ENCODE data around the gene DMRT1.

Gene DMRT1

DNA sequence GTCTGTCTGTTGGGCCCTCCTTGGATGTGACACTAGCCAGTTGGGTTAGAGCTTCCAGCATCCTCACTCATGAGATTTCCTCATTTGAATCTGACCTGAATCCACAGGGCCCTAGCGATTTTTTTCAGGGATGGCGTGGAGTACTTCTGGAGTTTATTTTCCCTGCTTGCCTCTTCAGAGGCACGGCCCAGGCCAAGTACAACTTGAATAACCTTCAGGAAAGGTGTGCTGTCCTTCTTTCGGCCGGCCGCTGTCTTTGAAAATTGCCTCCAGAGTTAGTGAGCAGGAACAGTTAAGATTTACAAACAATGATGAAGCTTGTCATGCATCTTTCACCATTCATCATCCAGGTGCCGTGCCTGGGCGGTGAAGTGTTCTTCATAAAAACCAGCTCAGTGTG is 85.5 kb downstream of the DMRT1 start:
- DNase-seq = no peak

- no peak for DNase-seq
Observed at GRCh38 chr9:928363-929042, 87.0 kb downstream of the DMRT1 start.

DNA sequence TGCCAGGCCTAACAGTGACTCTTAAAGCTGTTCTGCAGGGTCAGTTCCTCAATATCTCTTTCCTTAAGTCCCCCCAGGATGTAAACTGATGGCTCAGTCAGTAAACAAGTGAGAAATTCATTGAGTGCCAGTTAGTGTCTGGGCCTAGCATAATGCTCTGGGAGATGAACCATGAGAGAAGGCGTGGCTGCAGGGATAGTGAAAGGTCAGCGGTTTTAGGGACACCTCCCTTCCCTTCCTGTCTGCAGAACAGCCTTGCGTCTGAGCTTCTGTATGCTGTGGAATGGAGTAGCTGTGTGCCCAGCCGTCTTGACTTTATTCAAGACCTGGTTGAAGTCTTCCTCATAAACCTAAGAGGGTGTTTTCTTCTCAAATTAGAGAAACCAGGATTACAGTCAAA is 88.2 kb downstream of the DMRT1 start:
- no peak for DNase-seq

DNA sequence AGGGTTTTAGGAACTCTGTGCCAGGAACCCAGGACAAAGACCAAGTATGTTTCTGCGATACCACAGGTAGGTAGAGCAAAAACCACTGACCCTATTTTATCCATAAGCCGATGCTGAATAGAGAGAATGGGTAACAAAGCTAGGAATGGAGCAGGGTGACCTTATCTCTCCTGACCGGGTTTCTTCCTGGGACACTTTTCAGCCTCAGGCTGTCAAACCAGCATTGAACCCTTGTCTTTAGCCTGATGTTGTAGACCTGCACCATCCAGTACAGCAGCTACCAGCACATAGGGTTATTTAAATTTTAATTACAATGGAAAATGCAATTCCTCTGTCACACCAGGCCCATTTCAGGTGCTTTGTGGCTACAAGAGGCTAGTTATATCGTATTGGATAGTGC is 91.9 kb downstream of the DMRT1 start:
- DNase-seq = no peak

DNA sequence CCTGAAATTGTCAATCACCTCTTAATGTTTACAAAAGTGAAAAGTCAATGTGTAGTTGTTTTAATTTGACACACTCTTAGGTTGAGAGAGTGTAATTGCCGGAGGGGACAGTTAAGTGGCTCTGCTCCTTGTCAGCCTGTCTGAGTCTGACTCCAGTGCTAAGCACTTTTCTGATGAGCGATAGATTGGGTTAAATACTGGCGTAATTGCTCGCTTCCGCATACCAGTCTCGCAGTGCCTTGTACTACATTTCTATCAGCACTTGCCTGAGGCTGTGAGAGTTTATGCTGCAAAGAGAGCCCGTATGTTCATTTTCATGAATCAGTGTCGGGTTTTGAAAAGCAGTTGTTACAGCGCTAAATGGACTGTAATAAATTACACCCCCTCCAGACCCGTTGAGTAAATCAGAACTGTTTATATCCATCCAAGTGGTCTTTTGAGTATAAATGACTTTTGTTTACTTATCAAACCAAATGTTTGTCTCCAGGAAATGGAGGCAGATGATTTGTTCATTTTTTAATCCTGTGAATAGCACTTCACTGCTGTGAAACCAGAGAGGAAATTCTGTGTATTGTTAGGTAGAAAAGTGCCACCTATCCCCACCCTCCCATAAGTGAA is 94.0 kb downstream of the DMRT1 start:
- DNase-seq = peak; percentile 39

GRCh38 chr9:942805-943580 is 101.5 kb downstream of the DMRT1 start:
- no peak for DNase-seq

DNA sequence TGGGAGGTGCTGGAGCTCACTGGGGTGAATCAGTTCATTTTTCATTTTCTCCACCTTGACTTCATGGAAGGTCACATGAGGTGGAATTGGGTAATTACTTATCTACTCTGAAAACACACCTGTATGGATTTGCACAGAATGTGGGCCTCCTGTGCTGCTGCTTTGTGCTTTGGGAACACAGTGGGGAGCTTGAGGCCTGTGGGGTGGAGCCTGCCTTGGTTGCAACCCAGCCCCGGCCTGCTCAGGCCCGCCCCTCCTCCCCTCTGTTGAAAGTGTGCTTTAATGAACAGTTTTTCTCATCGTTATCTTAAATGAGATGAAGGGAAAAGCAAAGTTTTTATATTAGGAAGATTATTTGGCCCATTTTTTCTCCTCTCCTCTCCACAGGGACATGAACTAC is 106.5 kb downstream of the DMRT1 start:
- DNase-seq = no peak

DNA sequence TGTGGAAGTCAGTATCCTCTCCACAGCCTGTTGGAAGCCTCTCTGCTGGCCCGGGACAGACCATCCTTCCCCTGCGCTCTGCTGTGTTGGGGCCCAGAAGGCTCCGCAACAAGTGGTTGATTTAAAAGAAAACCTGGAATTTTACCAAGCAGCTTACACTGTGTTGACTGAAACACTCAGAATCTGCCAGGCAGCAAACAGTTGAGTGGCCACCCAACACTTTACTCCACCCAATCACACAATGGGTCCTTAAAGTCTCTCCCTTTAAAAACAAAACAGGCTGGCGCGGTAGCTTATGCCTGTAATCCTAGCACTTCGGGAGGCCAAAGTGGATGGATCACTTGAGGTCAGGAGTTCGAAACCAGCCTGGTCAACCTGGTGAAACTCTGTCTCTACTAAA is 107.0 kb downstream of the DMRT1 start:
- no peak for DNase-seq

- no peak for DNase-seq
Observed at GRCh38 chr9:950139-950538, 108.6 kb downstream of the DMRT1 start.

DNA sequence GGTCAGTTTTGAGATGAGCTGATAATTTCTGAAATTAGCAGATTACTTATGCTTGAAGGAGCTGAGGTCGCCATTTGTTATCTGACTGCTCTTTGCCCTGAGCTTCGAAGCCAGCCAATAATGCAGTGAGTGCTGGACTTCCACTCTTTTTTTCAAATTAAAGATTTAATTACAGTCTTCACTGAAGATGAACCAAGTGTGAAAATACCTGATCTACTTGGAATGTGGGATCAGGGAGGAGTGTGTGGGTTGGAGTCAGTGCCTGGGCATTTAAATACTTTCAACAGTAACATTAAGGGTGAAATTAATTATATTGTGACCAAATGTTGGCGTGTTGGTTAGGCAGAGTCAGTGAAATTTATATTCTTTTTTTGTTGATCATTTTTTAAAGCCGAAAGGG is 111.0 kb downstream of the DMRT1 start:
- DNase-seq = no peak

- DNase-seq = no peak
Observed at GRCh38 chr9:959105-959504, 117.6 kb downstream of the DMRT1 start.

DNA sequence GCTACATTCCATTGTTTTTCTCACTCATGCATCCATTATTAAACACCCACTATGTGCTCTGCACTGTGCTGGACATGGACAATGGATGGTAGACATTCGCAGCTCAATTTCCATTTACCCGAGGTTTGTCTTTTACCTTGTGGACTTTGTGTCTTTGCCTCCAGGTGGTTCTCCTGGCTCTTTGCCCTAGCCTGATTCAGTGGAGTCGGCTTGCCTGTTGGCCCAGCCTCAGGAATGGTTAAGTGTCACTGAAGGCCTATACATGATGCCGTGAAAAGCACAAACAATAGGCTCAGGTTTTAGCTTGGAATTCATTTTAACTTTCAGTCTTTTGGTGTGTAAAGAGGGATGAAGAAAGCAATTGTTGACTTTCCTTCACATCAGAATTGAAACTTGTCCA is 118.4 kb downstream of the DMRT1 start:
- no peak for DNase-seq

DNA sequence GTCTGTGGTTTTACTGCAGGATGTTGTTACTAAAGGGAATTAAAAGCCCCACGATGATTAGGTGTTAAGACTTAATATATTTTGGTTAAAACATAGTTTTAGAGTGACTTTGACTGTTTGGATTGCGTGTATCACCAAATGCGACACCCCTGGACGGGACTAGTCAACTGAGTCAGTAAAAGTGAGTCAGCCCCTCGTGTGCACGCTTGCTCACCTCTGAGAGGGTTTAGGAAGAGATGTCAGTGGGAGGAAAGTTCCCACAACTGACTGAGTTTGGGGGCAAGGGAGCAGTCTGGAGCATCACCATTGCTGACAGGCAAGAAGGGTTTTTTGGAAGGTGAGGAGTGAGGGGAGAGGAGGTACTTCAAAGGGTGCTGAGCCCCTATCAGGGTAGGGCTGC is 120.5 kb downstream of the DMRT1 start:
- peak; percentile 35 for DNase-seq

DNA sequence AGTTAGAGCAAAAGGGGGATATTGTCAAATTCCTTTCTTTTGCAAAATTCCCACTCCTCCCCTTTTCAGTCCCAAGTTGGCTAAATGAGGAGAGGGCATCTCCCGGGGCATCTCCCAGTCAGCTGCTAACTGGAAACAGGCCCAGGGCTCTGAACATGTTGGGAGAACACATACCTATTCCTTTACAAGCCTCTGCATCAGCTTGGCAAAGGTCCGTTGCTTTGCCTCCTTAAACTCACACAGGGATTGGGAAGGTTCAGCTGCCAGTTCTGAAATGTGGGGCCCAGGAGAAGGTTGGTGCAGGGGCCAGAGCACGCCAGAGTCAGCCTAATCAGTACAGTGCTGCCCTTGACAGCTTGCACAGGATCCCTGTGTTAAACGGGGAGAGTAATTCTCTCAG is 124.0 kb downstream of the DMRT1 start:
- DNase-seq = no peak

- DNase-seq = no peak
Observed at GRCh38 chr9:966870-967269, 125.4 kb downstream of the DMRT1 start.

DNA sequence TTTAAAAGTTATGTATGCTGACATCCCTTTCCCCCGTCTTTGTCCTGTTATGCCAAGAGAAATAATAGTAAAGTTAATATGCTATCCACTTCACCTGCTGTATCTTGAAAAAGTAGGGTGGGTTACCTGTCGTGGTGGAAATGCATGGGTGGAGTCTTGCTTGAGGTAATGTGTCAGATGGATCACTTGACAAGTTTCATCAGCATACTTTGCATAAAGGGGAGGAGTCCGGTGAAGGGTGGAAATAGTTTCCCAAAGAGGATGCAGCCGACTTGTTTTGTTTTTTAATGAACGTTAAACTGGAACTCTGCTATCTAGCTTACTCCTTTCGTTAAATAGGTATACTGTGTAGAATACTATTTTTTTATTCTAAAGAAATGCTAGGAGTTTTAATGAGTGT is 125.9 kb downstream of the DMRT1 start:
- DNase-seq = no peak

GRCh38 chr9:967903-968641 is 126.6 kb downstream of the DMRT1 start:
- no peak for DNase-seq

DNA sequence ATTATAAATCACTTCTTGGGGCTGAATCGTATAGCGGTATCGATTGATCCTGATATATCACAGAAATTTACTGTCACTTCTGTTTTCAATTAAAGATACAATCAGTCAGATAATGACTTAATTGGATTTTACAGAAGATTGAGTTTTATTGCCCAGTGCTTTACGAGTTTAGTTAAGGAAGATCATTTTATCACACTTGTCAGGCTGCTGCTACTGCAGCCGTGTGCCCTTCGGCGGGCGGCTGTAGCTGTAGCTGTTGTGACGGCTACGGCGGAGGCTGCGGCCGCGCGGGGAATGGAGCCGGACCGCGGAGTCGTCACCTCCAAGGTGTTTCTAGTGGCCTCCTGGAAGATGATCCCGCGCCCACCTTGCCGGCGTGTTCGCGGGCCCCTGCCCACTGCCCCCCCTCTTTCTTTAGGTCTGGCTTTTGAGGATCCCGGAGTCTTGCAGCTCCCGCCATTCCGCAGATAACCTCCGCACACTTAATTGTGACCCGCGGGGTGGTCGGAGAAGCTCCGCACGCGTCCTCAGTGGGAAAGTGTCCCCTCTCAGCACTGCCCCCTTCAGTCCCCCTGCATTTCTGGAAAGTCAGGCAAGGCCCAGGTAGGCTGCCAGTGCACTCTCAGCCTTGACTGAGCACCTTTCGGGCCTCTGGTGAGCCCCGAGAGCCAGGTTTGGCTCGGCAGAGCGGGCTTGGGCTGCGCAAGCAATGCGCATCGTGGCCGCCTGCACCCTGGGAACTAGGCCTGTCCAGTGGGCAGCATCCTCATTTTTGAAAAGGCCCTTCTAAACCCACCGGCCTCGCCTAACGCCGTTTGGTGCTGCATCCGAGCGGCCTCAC is 128.0 kb downstream of the DMRT1 start:
- no peak for DNase-seq

DNA sequence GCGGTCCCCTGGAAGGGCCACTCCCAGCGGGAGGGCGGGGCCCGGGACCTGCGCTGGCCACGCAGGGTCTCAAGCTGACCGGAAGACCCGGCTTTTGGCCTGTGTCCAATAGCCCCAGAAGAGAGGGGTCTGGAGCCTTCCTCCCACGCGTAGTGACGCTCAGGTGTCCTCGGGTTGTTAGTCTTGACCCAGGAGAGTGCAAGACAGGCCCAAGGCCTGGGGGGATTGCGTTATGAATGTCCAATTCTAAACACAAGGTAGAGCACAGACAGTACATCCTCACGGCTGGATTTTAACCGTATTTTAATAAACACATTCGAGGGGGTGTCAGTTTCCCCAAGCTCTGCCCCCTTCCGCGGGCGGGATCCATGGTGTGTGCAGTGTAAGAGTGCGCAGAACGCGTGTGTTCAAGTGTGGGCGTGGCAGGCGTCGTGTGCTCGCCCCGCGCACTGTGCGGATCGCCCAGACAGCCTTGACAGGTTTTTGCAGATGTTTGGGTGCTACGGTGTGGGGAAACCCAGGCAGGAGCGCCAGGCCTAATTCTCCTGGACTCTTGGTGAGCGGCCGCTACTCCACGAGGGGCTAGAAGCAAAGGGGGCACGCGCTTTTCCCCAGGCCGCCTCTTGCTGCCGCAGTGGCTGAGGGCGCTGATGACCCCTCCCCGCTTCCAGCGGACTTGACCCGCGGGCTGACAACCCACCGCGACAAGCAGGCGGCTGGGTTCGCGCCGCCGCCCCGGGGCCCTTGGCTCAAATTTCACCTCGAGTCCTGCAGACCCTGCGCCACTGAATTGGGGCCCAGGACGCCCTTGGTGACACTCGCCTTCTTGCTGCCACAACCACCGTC is 128.9 kb downstream of the DMRT1 start:
- DNase-seq = no peak

GRCh38 chr9:971901-972500 is 130.5 kb downstream of the DMRT1 start:
- no peak for DNase-seq
